Suprapubic skin (tissue), 4 donors: ENCODE measurements around the gene WIPF3. TPM values are rescaled to one million over a fixed set of nuclear protein-coding genes. Genes with fewer than 3 reads are reported as not detected.
A peak's percentile ranks its signal among the peaks of the same experiment; 100 is the strongest.

Source experiments
- DNase-seq, 2 donors: peaks; one replicate each; pipeline ENCODE4 v3.0.0-alpha.2; 2019; ENCODE audit warnings: low spot score in 2 of 2
- H3K27ac ChIP-seq: fragments of 200-600 bp; sonication (generic); one replicate; pipeline ENCODE4 v1.5.1; 2019
- H3K27me3 ChIP-seq: fragments of 200-600 bp; sonication (generic); one replicate; pipeline ENCODE4 v1.5.1; 2019
- H3K36me3 ChIP-seq: fragments of 200-600 bp; sonication (generic); one replicate; pipeline ENCODE4 v1.5.1; 2019
- H3K4me1 ChIP-seq: fragments of 200-600 bp; sonication (generic); one replicate; pipeline ENCODE4 v1.5.1; 2019
- H3K4me3 ChIP-seq: fragments of 200-600 bp; sonication (generic); one replicate; pipeline ENCODE4 v1.5.1; 2019; ENCODE audit warnings: mild to moderate bottlenecking
- H3K9me3 ChIP-seq: fragments of 200-600 bp; sonication (generic); one replicate; pipeline ENCODE4 v1.5.1; 2019
- CTCF ChIP-seq, 2 donors: fragments of 200-600 bp in 1 of 2; fragments of 450-650 bp in 1 of 2; sonication (generic) in 1 of 2; IDR thresholded peaks; one replicate each; pipeline ENCODE4 v1.5.1; 2016 to 2019; ENCODE audit warnings: antibody characterized with exemption in 2 of 2, mild to moderate bottlenecking in 1 of 2, moderate library complexity in 1 of 2
- EP300 ChIP-seq: sonication (generic); formaldehyde crosslinking; IDR thresholded peaks from one replicate; pipeline ENCODE4 v1.6.1; 2017; ENCODE audit warnings: antibody characterized with exemption
- POLR2A ChIP-seq, 2 donors: fragments of 450-650 bp; IDR thresholded peaks; one replicate each; pipeline ENCODE4 v1.6.1; 2017; ENCODE audit warnings: antibody characterized with exemption in 2 of 2, mild to moderate bottlenecking in 2 of 2, moderate library complexity in 2 of 2
- POLR2AphosphoS5 ChIP-seq, 3 donors: sonication (generic); formaldehyde crosslinking; IDR thresholded peaks; one replicate each; pipeline ENCODE4 v1.6.1; 2017; ENCODE audit warnings: antibody characterized with exemption in 3 of 3
- WGBS: methylation state at CpG from one replicate; pipeline ENCODE4 v1.1.5; 2018; 5-methylcytosine and 5-hydroxymethylcytosine counted together
- total RNA-seq, 4 donors: library from RNA; depleted of rRNA; stranded (reverse); fragments of >200 nt; gene quantifications; one replicate each; pipeline ENCODE4 v1.1.0, GENCODE V29; 2016

WIPF3 gene
- total RNA-seq, 4 donors from 2014 or later, result 0.30 to 1.4 (median 0.58) TPM

GRCh38 chr7:29801929-29802328, 4.4 kb upstream of the WIPF3 start:
- H3K27ac ChIP-seq, result no peak overlapping the region
- H3K4me3 ChIP-seq, result no peak overlapping the region
- no peaks in the 10 kb centered on the region for H3K9me3 ChIP-seq
- DNase-seq, result no peak
- 78% methylated on average over 1 of the region's 1 CpG for WGBS
- H3K27me3 ChIP-seq, result peaks cover 19% of the 10 kb centered on the region
- no peaks in the 10 kb centered on the region for H3K36me3 ChIP-seq
- TF ChIP-seq EP300, result no peak
- H3K4me1 ChIP-seq, result peaks cover 10% of the 10 kb centered on the region

GRCh38 chr7:29805031-29805430, 1.3 kb upstream of the WIPF3 start:
- DNase-seq, result no peak

GRCh38 chr7:29805886-29806207, 461 bp upstream of the WIPF3 start:
- no peak overlapping the region for H3K27ac ChIP-seq
- H3K4me1 ChIP-seq, result peaks cover 17% of the 10 kb centered on the region
- H3K36me3 ChIP-seq, result no peaks in the 10 kb centered on the region
- WGBS, result 69% methylated on average over 12 of the region's 12 CpGs
- H3K27me3 ChIP-seq, result peaks cover 41% of the 10 kb centered on the region
- no peak for TF ChIP-seq POLR2A (IDR thresholded peaks at IDR 0.05)
- no peak for TF ChIP-seq POLR2AphosphoS5 (IDR thresholded peaks at IDR 0.05)
- no peak for TF ChIP-seq EP300
- no peak for TF ChIP-seq CTCF (IDR thresholded peaks at IDR 0.05)
- DNase-seq, result no peak
- no peaks in the 10 kb centered on the region for H3K9me3 ChIP-seq
- H3K4me3 ChIP-seq, result peak overlapping the region; percentile 65

More at GRCh38 chr7:29805031-29805430, 1.3 kb upstream of the WIPF3 start:
- TF ChIP-seq POLR2AphosphoS5 (IDR thresholded peaks at IDR 0.05) (no peak), POLR2A (IDR thresholded peaks at IDR 0.05) (no peak), CTCF (IDR thresholded peaks at IDR 0.05) (no peak), EP300 (no peak)
- Histone ChIP-seq H3K4me1 (peaks cover 17% of the 10 kb centered on the region), H3K4me3 (no peak overlapping the region), H3K27ac (no peak overlapping the region), H3K9me3 (no peaks in the 10 kb centered on the region), H3K36me3 (no peaks in the 10 kb centered on the region), H3K27me3 (peaks cover 38% of the 10 kb centered on the region)
- 64% methylated on average over 7 of the region's 7 CpGs for WGBS

- Histone ChIP-seq H3K27ac (no peak overlapping the region), H3K4me3 (peak overlapping the region; percentile 65), H3K27me3 (peaks cover 43% of the 10 kb centered on the region), H3K4me1 (peaks cover 17% of the 10 kb centered on the region), H3K9me3 (no peaks in the 10 kb centered on the region), H3K36me3 (no peaks in the 10 kb centered on the region)
- TF ChIP-seq POLR2AphosphoS5 (IDR thresholded peaks at IDR 0.05) (no peak), POLR2A (IDR thresholded peaks at IDR 0.05) (no peak), CTCF (IDR thresholded peaks at IDR 0.05) (no peak), EP300 (no peak)
- WGBS, result 5% methylated on average over 21 of the region's 43 CpGs
- no peak for DNase-seq
Observed at GRCh38 chr7:29806995-29807841, 910 bp downstream of the WIPF3 start.

- Histone ChIP-seq H3K27ac (no peak overlapping the region), H3K27me3 (peaks cover 43% of the 10 kb centered on the region), H3K36me3 (no peaks in the 10 kb centered on the region), H3K4me1 (peaks cover 17% of the 10 kb centered on the region), H3K4me3 (no peak overlapping the region), H3K9me3 (no peaks in the 10 kb centered on the region)
- TF ChIP-seq POLR2A (IDR thresholded peaks at IDR 0.05), result no peak
- WGBS, result 85% methylated on average over 7 of the region's 7 CpGs
- DNase-seq, result no peak
Observed at GRCh38 chr7:29808075-29808801, 1.9 kb downstream of the WIPF3 start.

GRCh38 chr7:29809533-29810155, 3.3 kb downstream of the WIPF3 start:
- H3K4me1 ChIP-seq, result peaks cover 17% of the 10 kb centered on the region
- no peak overlapping the region for H3K4me3 ChIP-seq
- no peak for DNase-seq
- no peaks in the 10 kb centered on the region for H3K36me3 ChIP-seq
- 84% methylated on average over 10 of the region's 11 CpGs for WGBS
- TF ChIP-seq POLR2A (IDR thresholded peaks at IDR 0.05) (no peak), POLR2AphosphoS5 (IDR thresholded peaks at IDR 0.05) (no peak), CTCF (IDR thresholded peaks at IDR 0.05) (no peak), EP300 (no peak)
- H3K9me3 ChIP-seq, result no peaks in the 10 kb centered on the region
- H3K27ac ChIP-seq, result no peak overlapping the region
- H3K27me3 ChIP-seq, result peaks cover 47% of the 10 kb centered on the region
